Adipocyte (in vitro differentiated cells): Measurements from ENCODE around the gene EPS8L1.

Source experiments
- DNase-seq: peaks from one replicate; pipeline ENCODE4 v3.0.0-alpha.2; 2015; ENCODE audit warnings: low read depth
- H3K27me3 ChIP-seq: replicated peaks from 2 replicates; pipeline ENCODE4 v1.7.0; 2013; ENCODE audit warnings: mild to moderate bottlenecking, low read length, moderate library complexity; ENCODE audit not compliant: control insufficient read depth, insufficient read depth
- H3K36me3 ChIP-seq: 2 replicates; pipeline ENCODE4 v1.7.0; 2013; ENCODE audit warnings: low read length, mild to moderate bottlenecking, moderate library complexity; ENCODE audit not compliant: control insufficient read depth, insufficient read depth, severe bottlenecking
- H3K4me1 ChIP-seq: 2 replicates; pipeline ENCODE4 v1.7.0; 2013; ENCODE audit warnings: mild to moderate bottlenecking, low read length, moderate library complexity; ENCODE audit not compliant: control insufficient read depth, insufficient read depth
- H3K4me3 ChIP-seq: 2 replicates; pipeline ENCODE4 v1.7.0; 2013; ENCODE audit warnings: mild to moderate bottlenecking, low read length, moderate library complexity
- H3K9ac ChIP-seq: 2 replicates; pipeline ENCODE4 v1.7.0; 2013; ENCODE audit warnings: mild to moderate bottlenecking, low read length, moderate library complexity
- H3K9me3 ChIP-seq: 2 replicates; pipeline ENCODE4 v1.7.0; 2013; ENCODE audit warnings: mild to moderate bottlenecking, low read length, moderate library complexity; ENCODE audit not compliant: control insufficient read depth

EPS8L1 gene

DNA sequence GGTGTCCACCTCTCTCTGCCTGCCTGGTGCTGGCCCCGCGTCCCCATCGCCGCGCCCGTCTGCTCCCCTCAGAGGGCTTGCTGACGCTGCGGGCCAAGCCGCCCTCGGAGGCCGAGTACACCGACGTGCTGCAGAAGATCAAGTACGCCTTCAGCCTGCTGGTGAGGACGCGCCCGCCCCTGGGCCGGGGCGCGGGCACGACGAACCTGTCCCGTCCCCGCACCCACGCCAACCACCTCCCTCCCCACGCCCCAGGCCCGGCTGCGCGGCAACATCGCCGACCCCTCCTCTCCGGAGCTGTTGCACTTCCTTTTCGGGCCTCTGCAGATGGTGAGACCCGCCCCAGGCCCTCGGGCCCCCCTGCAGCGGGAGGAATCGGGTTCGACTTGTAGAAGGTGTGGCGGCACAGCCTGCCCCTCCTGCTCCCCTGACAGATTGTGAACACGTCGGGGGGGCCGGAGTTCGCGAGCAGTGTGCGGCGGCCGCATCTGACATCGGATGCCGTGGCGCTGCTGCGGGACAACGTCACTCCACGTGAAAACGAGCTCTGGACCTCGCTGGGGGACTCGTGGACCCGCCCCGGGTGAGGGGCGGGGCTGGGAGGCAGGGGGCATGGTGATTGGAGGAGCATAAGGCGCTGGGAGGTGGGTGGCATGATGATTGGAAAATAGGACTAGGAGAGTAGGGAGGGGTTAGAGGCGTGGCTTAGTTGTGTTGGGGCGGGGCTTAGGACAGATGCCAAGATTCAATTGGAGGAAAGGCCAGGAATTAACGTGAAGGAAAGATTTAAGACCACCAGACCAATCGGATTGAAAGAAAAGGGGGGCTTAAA lies 6.6 kb downstream of the EPS8L1 start:
- Histone ChIP-seq H3K4me1 (peaks cover 10% of the 10 kb centered on the region), H3K27me3 (peaks cover 70% of the 10 kb centered on the region), H3K4me3 (no peak overlapping the region), H3K9ac (no peak overlapping the region), H3K36me3 (no peaks in the 10 kb centered on the region), H3K9me3 (peaks cover 3% of the 10 kb centered on the region)
- DNase-seq = peak; percentile 56

GRCh38 chr19:55083004-55083850 lies 7.6 kb downstream of the EPS8L1 start:
- H3K27me3 ChIP-seq = peaks cover 70% of the 10 kb centered on the region
- H3K4me1 ChIP-seq = peaks cover 19% of the 10 kb centered on the region
- no peak overlapping the region for H3K9ac ChIP-seq
- no peaks in the 10 kb centered on the region for H3K36me3 ChIP-seq
- no peak overlapping the region for H3K4me3 ChIP-seq
- peaks cover 3% of the 10 kb centered on the region for H3K9me3 ChIP-seq
- DNase-seq = no peak

- Histone ChIP-seq H3K27me3 (peaks cover 64% of the 10 kb centered on the region), H3K4me3 (no peak overlapping the region), H3K9ac (no peak overlapping the region)
Measured at GRCh38 chr19:55084416-55084815, 8.7 kb downstream of the EPS8L1 start.

GRCh38 chr19:55085923-55086715 lies 10.4 kb downstream of the EPS8L1 start:
- DNase-seq = no peak
- peak overlapping the region; percentile 77 for H3K4me3 ChIP-seq
- H3K4me1 ChIP-seq = peaks cover 18% of the 10 kb centered on the region
- peaks cover 47% of the 10 kb centered on the region for H3K27me3 ChIP-seq
- H3K36me3 ChIP-seq = peaks cover 8% of the 10 kb centered on the region
- peaks cover 3% of the 10 kb centered on the region for H3K9me3 ChIP-seq
- H3K9ac ChIP-seq = no peak overlapping the region

More at GRCh38 chr19:55084416-55084815, 8.7 kb downstream of the EPS8L1 start:
- H3K36me3 ChIP-seq = no peaks in the 10 kb centered on the region
- peaks cover 22% of the 10 kb centered on the region for H3K4me1 ChIP-seq
- DNase-seq = no peak
- peaks cover 3% of the 10 kb centered on the region for H3K9me3 ChIP-seq

DNA sequence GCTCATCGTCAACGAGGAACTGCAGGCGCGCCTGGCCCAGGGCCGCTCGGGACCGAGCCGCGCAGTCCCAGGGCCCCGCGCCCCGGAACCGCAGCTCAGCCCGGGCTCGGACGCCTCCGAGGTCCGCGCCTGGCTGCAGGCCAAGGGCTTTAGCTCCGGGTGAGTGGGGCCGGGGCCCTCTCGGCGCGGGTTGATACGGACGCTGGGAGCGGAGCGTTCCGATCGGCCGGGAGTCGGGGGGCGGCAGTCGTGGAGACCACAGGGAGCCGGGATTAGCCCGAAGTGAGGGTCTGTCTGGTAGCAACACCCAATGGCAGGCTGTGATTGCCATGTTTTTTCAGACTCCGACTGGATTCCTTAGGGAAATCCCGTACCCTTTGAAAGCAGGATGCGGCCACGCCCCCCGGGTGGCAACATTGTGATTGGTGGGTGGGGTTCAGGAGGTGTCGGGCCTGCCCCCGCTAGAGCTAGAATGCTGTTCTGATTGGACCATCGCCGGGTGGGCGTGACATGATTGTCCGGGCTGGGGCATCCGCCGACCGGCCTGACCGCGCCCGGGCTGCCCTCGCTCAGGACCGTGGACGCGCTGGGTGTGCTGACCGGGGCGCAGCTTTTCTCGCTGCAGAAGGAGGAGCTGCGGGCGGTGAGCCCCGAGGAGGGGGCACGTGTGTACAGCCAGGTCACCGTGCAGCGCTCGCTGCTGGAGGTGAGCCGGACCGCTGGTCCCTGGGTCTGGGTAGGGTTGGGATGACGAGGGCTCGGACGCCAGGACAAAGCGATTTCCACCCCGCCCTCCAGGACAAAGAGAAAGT lies 11.3 kb downstream of the EPS8L1 start:
- peak; percentile 94 for DNase-seq
- H3K4me3 ChIP-seq = peak overlapping the region; percentile 77
- peaks cover 10% of the 10 kb centered on the region for H3K36me3 ChIP-seq
- peaks cover 39% of the 10 kb centered on the region for H3K27me3 ChIP-seq
- H3K4me1 ChIP-seq = peaks cover 18% of the 10 kb centered on the region
- peak overlapping the region; percentile 48 for H3K9ac ChIP-seq
- H3K9me3 ChIP-seq = peaks cover 3% of the 10 kb centered on the region

GRCh38 chr19:55087542-55087901 lies 11.9 kb downstream of the EPS8L1 start:
- no peak for DNase-seq
- peaks cover under 1% of the 10 kb centered on the region for H3K9me3 ChIP-seq
- peaks cover 18% of the 10 kb centered on the region for H3K4me1 ChIP-seq
- H3K4me3 ChIP-seq = peak overlapping the region; percentile 77
- peak overlapping the region; percentile 48 for H3K9ac ChIP-seq
- peaks cover 10% of the 10 kb centered on the region for H3K36me3 ChIP-seq
- peaks cover 33% of the 10 kb centered on the region for H3K27me3 ChIP-seq

- H3K4me1 ChIP-seq = peaks cover 18% of the 10 kb centered on the region
- DNase-seq = no peak
- no peaks in the 10 kb centered on the region for H3K9me3 ChIP-seq
- H3K27me3 ChIP-seq = peaks cover 29% of the 10 kb centered on the region
- H3K36me3 ChIP-seq = peaks cover 10% of the 10 kb centered on the region
- peak overlapping the region; percentile 48 for H3K9ac ChIP-seq
- no peak overlapping the region for H3K4me3 ChIP-seq
Measured at GRCh38 chr19:55088021-55088451, 12.4 kb downstream of the EPS8L1 start.

- Histone ChIP-seq H3K36me3 (peaks cover 10% of the 10 kb centered on the region), H3K4me3 (no peak overlapping the region), H3K27me3 (peaks cover 24% of the 10 kb centered on the region), H3K9me3 (no peaks in the 10 kb centered on the region), H3K4me1 (peaks cover 18% of the 10 kb centered on the region), H3K9ac (no peak overlapping the region)
- peak; percentile 90 for DNase-seq
Measured at GRCh38 chr19:55088543-55089341, 13.1 kb downstream of the EPS8L1 start.

DNA sequence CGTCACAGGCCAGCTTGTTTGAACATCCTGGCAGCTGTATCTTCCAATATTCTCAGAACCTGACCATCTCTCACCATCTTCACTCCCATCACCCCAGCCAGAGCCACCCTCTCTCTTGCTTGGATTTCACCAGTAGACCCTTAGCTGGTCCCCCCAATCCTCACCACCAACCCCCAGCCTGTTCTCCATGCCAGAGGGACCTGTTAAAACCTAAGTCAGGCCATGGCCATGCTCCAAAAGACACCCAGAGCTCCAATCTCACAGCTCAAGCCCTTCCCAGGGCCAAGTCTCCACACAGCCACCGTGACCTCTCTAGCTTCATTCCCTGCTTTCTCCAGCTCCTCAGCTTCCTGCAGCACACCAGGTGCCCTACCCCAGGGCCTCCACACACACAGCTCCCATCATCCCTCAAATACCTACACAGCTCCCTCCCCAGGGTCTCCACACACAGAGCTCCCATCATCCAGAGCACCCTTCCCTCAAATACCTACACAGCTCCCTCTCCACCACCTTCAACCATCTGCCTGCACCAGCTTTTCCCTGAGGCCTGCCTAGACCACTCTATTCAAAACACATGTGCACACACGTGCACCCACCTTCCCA lies 13.8 kb downstream of the EPS8L1 start:
- Histone ChIP-seq H3K9me3 (no peaks in the 10 kb centered on the region), H3K36me3 (peaks cover 12% of the 10 kb centered on the region), H3K27me3 (peaks cover 17% of the 10 kb centered on the region), H3K4me3 (no peak overlapping the region), H3K9ac (no peak overlapping the region), H3K4me1 (peaks cover 18% of the 10 kb centered on the region)
- no peak for DNase-seq
